GM21825 (cell line): Measurements from ENCODE around the gene ROBO1.

ENCODE experiments used
- ATAC-seq: cut with Tn5 transposase; IDR thresholded peaks from one replicate; pipeline ENCODE4 v1.9.1; 2021; ENCODE audit warnings: mild to moderate bottlenecking, moderate library complexity; ENCODE audit not compliant: unreplicated experiment

Gene ROBO1

GRCh38 chr3:79478620-79479019, 289.2 kb downstream of the ROBO1 start:
- no peak for ATAC-seq

DNA sequence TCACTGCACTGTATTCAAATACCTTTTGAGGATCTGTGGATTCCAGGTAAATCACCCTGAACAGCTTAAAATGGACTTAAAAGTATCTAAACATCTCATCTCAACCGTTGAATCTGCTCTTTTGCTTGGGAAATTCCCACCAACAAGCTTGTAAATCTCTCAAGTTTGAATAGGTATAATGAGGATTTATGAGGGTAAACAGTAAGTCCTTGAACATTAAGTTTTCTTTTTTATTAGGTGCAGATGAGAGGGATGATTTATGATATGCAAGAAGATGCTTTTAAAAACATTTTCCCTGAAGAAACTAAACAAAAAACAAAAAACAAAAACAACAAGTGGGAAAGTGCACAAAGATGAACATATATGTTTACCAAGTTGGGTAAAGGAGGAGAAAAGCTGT, 290.6 kb downstream of the ROBO1 start:
- no peak for ATAC-seq

- ATAC-seq = no peak
Measured at GRCh38 chr3:79473993-79474392, 293.8 kb downstream of the ROBO1 start.

GRCh38 chr3:79467721-79468120, 300.1 kb downstream of the ROBO1 start:
- no peak for ATAC-seq

DNA sequence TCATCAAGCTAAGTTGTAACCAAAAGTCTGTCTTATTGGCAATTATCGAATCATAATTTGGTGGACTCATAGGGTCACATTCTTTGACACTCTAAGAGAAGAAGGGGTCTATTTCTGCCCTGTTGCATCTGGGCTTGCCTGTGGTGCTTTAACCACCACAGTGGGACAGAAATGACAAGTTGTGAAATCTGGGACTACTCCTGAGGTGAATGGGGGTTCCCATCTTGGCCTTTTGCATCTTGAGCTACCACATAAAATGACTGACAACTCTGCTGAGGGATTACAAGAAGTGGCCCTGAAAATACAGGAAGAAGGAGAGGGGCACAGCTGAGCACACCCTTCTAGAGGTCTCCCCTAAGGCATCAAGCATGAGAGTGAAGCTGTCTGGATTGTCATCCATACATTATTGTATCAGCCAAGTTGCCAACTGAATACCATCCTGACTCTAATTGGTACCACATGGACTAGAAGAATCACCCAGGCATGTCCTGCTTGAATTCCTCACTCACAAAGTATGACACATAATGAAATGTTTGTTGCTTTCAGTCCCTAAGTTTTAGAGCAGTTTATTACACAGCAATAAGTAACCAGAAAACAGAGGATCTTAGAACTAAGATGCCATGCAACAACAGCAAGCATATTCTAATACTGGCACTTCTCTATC, 306.5 kb downstream of the ROBO1 start:
- no peak for ATAC-seq

DNA sequence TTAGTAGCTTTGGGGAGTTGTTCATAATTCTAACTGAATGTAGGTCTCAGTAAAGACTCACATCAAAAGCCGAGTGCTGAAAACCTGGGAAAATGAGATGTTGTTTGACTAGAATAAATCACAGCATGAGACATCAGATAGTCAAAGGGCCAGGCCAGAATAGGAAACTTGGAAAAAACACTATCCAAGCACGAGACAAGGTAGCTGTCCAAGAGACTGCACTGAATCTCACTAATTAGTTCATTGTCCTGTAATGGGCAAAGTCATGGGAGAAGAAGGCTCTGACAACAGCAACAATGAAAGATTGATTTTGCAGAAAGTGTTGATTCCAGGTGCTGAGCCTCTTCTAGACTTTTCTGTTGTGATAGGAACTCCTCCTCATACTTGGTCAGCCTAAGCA, 314.2 kb downstream of the ROBO1 start:
- ATAC-seq = no peak

- no peak for ATAC-seq
Measured at GRCh38 chr3:79436387-79436786, 331.4 kb downstream of the ROBO1 start.

- no peak for ATAC-seq
Measured at GRCh38 chr3:79427081-79427480, 340.7 kb downstream of the ROBO1 start.

DNA sequence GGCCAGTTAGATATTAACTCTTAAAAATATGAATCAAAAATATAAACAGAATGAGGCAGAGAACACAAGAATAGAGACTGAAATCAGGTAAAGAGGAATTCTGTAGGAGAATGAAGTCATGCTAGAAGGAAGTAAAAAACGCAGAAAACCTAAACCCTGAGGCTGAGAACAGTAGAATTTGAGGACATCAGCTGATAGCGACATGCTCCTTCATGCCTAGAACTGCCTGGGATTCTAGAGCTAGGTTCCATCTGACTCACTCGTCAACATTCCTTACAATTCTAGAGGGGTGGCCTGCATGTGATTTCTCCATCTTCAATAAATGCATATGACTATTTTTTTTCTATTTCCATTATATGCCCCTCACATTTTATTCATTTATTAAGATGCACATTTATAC, 343.0 kb downstream of the ROBO1 start:
- ATAC-seq = no peak

GRCh38 chr3:79423417-79423816, 344.4 kb downstream of the ROBO1 start:
- ATAC-seq = no peak

DNA sequence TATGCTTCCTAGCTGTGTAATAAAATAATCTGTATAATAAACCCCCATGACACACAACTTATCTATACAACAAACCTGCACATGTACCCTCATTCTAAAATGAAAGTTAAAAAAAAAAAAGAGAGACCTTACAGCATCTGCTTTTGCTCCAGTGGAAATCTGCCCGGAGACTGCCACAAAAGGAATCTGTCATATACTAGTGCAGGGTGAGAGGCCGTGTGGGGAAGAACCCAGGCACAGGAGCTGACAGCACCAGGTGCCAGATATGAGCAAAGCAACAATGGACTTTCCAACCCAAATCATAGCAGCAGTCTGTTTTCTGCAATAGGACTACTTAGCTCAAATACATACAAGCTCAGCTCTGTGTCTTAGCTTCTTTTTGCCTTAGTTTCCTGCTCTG, 346.5 kb downstream of the ROBO1 start:
- no peak for ATAC-seq

- ATAC-seq = no peak
Measured at GRCh38 chr3:79418855-79419621, 348.8 kb downstream of the ROBO1 start.

- ATAC-seq = no peak
Measured at GRCh38 chr3:79415356-79415755, 352.4 kb downstream of the ROBO1 start.

DNA sequence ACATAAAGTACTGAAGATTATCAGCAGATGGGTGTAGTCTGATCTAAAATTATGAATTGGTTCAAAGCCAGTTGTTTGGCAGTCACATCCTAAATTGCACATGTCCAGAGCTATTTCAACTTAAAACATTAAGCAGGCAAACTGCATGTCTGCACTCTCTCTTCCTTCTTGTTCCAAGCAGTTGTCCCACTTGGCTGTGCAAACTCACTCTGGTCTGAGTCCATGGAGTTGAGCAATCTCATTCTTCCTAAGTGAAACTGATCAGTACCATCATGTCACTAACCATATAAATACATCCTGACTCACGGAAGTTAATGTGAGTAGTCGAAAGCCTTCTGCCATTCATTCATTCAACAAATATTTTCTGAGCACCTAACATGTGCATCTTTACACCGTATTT, 353.0 kb downstream of the ROBO1 start:
- no peak for ATAC-seq

- ATAC-seq = no peak
Measured at GRCh38 chr3:79414035-79414434, 353.8 kb downstream of the ROBO1 start.

GRCh38 chr3:79412537-79412936, 355.3 kb downstream of the ROBO1 start:
- ATAC-seq = no peak

GRCh38 chr3:79410617-79411016, 357.2 kb downstream of the ROBO1 start:
- no peak for ATAC-seq

GRCh38 chr3:79410136-79410535, 357.7 kb downstream of the ROBO1 start:
- no peak for ATAC-seq

- no peak for ATAC-seq
Measured at GRCh38 chr3:79406175-79406574, 361.6 kb downstream of the ROBO1 start.

DNA sequence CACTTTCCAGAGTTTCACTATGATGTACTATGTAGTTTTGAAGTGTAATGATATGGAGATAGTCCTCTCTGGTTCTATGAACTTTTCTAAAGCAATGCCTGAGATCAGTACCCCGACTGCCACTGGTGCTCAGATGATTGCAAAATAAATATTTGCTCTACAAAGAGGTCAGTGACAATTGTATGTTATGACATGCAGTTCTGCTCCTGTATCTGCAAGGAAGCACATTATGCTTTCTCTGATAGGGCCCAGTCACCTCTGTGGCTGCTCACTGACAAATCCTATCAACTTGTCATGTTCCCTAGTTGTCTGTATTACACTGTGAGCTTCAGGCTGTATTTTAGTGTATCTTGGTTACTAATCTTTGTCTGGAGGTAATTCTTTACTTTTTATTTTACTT, 362.6 kb downstream of the ROBO1 start:
- ATAC-seq = no peak

DNA sequence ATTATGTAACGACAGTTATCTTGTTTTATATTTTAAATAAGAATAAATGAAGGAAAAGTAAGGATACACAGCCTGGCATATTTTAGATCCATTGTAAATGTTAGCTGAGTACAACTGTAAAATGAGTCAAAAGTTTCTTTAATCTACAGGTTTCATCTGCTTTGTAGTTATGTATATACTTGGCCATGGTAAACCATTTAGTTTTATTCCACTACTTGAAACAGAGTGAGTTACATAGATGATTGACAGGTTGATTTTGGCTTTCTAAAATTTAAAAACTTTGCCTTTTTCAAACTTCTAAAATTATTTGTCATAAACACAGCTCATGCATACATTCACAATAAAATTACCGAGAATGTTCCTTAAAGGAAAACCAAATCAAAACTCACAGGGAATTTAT, 371.2 kb downstream of the ROBO1 start:
- no peak for ATAC-seq

DNA sequence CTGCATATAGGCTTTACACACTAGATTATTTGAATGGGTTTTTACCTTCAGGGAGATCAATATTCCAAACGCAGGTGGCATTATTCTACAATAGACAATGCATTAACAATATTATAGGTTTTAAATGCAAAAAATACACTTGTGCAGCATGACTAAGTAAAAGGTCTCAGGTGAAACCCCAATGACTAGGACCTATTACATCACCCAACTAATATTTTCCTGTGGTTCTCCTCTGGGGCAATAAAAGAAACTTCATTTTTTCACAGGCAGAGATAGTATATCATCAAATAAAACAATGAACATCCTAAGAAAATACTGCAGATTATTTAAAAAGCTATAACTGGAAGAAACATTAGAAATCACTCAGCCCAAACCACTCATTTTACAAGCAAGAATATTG, 375.3 kb downstream of the ROBO1 start:
- ATAC-seq = no peak

DNA sequence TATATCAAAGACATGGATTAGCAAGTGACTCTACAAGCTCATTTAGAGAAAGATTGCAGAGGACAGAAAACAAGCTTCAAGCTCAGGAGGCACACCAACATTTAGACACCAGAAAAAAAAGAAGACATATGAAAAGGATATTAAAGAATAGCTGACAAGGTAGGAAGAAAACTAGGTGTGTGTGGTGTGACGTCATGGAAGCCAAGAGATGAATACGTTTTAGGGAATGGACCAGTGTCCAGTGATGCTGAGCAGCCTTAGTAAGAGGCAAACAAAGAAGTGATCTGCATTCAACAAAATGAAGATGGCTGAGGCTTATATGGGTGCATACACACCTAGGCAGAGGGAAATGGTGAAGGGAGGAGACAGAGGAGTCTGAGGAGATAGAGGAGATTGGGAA, 377.4 kb downstream of the ROBO1 start:
- ATAC-seq = no peak
